IMR-90 (cell line): ENCODE results near the gene TNN. TPM values are rescaled to one million over a fixed set of nuclear protein-coding genes. Genes with fewer than 3 reads are reported as not detected.

Experiments used
- ATAC-seq: fragments of 200-7000 bp; cut with Tn5 transposase; 2 replicates; pipeline ENCODE4 v1.9.1; 2020; ENCODE audit warnings: low read depth, mild to moderate bottlenecking, moderate library complexity
- BruUV-seq: library from RNA; stranded (reverse); fragments of 400-500 nt; replicated peaks from 2 replicates; lab custom pipeline; 2021; lab: Mats Ljungman, UMichigan
- CTCF ChIA-PET: fragments of 300-600 bp; formaldehyde crosslinking; extraction: SDS; loops from one replicate; lab custom pipeline; 2021; ENCODE audit warnings: antibody characterized with exemption; lab: Yijun Ruan, JAX
- POLR2A ChIA-PET: fragments of 300-600 bp; sonication (Branson Sonifier 250); formaldehyde crosslinking; loops from one replicate; lab custom pipeline; 2022; ENCODE audit warnings: antibody characterized with exemption; ENCODE audit not compliant: unreplicated experiment; lab: Charles Lee
- DNase-seq: peaks from one replicate; pipeline ENCODE4 v3.0.0; 2013
- H2AFZ ChIP-seq: replicated peaks from 2 replicates; pipeline ENCODE3; 2013; ENCODE audit warnings: low read length, mild to moderate bottlenecking; ENCODE audit not compliant: poor library complexity
- H2AK5ac ChIP-seq: 2 replicates; pipeline ENCODE4 v1.6.1; 2013; ENCODE audit warnings: low read depth, low read length, inconsistent platforms
- H2AK9ac ChIP-seq: replicated peaks from 2 replicates; pipeline ENCODE3; 2013; ENCODE audit warnings: mild to moderate bottlenecking, low read depth, low read length, moderate library complexity; ENCODE audit not compliant: poor library complexity
- H2BK120ac ChIP-seq: 2 replicates; pipeline ENCODE4 v1.6.1; 2013; ENCODE audit warnings: low read depth, low read length, inconsistent platforms
- H2BK15ac ChIP-seq: 3 replicates; pipeline ENCODE4 v1.6.1; 2013; ENCODE audit warnings: low read depth, low read length, inconsistent platforms
- H2BK20ac ChIP-seq: 2 replicates; pipeline ENCODE4 v1.6.1; 2013; ENCODE audit warnings: low read depth, mild to moderate bottlenecking, inconsistent platforms, low read length, moderate library complexity
- H2BK5ac ChIP-seq: 2 replicates; pipeline ENCODE4 v1.6.1; 2013; ENCODE audit warnings: mild to moderate bottlenecking, low read depth, low read length, inconsistent platforms; ENCODE audit not compliant: poor library complexity, severe bottlenecking
- H3K14ac ChIP-seq: replicated peaks from 2 replicates; pipeline ENCODE4 v1.6.1; 2013; ENCODE audit warnings: low read depth, low read length, inconsistent platforms
- H3K18ac ChIP-seq: 2 replicates; pipeline ENCODE4 v1.6.1; 2013; ENCODE audit warnings: low read depth, low read length, control low read depth
- H3K23ac ChIP-seq: 2 replicates; pipeline ENCODE4 v1.6.1; 2013; ENCODE audit warnings: low read depth, low read length, inconsistent platforms
- H3K27ac ChIP-seq: 2 replicates; pipeline ENCODE4 v1.5.1; 2013; ENCODE audit warnings: mild to moderate bottlenecking, control low read depth, low read length; ENCODE audit not compliant: insufficient read depth
- H3K27me3 ChIP-seq: 2 replicates; pipeline ENCODE4 v1.6.1; 2013; ENCODE audit warnings: low read length; ENCODE audit not compliant: control insufficient read depth, insufficient read depth
- H3K36me3 ChIP-seq: 2 replicates; pipeline ENCODE4 v1.6.1; 2013; ENCODE audit warnings: low read length, mixed read lengths; ENCODE audit not compliant: control insufficient read depth, insufficient read depth
- H3K4ac ChIP-seq: 2 replicates; pipeline ENCODE4 v1.6.1; 2013; ENCODE audit warnings: low read depth, low read length, inconsistent platforms
- H3K4me1 ChIP-seq: 2 replicates; pipeline ENCODE4 v1.6.1; 2013; ENCODE audit warnings: low read length, mixed read lengths; ENCODE audit not compliant: control insufficient read depth, insufficient read depth
- H3K4me2 ChIP-seq: 2 replicates; pipeline ENCODE4 v1.6.1; 2013; ENCODE audit warnings: low read depth, mild to moderate bottlenecking, control low read depth, low read length, moderate library complexity
- H3K4me3 ChIP-seq: 2 replicates; pipeline ENCODE4 v1.5.1; 2013; ENCODE audit warnings: low read depth, mild to moderate bottlenecking, control low read depth, low read length, moderate library complexity; ENCODE audit not compliant: insufficient read depth
- H3K56ac ChIP-seq: 2 replicates; pipeline ENCODE4 v1.6.1; 2013; ENCODE audit warnings: low read length, inconsistent platforms; ENCODE audit not compliant: insufficient read depth; ENCODE audit errors: extremely low read depth
- H3K79me1 ChIP-seq, 2 experiments: 2 replicates each; pipeline ENCODE4 v1.6.1; 2013; ENCODE audit warnings: low read length in 2 of 2, inconsistent platforms in 1 of 2, low read depth in 1 of 2
- H3K9ac ChIP-seq: 2 replicates; pipeline ENCODE4 v1.6.1; 2013; ENCODE audit warnings: low read depth, low read length, control low read depth
- H3K9me1 ChIP-seq: 2 replicates; pipeline ENCODE4 v1.6.1; 2013; ENCODE audit warnings: low read length, inconsistent platforms; ENCODE audit not compliant: insufficient read depth
- H3K9me3 ChIP-seq: 2 replicates; pipeline ENCODE4 v1.6.1; 2013; ENCODE audit warnings: low read length; ENCODE audit not compliant: control insufficient read depth, insufficient read depth
- H4K20me1 ChIP-seq: 2 replicates; pipeline ENCODE4 v1.6.1; 2013; ENCODE audit warnings: low read length, inconsistent platforms; ENCODE audit not compliant: insufficient read depth
- H4K5ac ChIP-seq: 2 replicates; pipeline ENCODE4 v1.6.1; 2013; ENCODE audit warnings: mild to moderate bottlenecking, low read depth, low read length, control low read depth
- H4K8ac ChIP-seq, 2 experiments: 2 replicates each; pipeline ENCODE4 v1.6.1; 2013; ENCODE audit warnings: low read depth in 2 of 2, low read length in 2 of 2, control low read depth in 1 of 2, inconsistent platforms in 1 of 2
- H4K91ac ChIP-seq: 2 replicates; pipeline ENCODE4 v1.6.1; 2013; ENCODE audit warnings: low read depth, low read length, inconsistent platforms; ENCODE audit not compliant: insufficient read depth
- BHLHE40 ChIP-seq: fragments of 150-350 bp; IDR thresholded peaks from 2 replicates; pipeline ENCODE4 v1.6.1; 2016; ENCODE audit warnings: mild to moderate bottlenecking, low read depth, low read length
- CEBPB ChIP-seq: IDR thresholded peaks from 2 replicates; pipeline ENCODE4 v1.6.1; 2012; ENCODE audit warnings: low read depth, low read length, improper control_type of control experiment
- CHD1 ChIP-seq: IDR thresholded peaks from 2 replicates; pipeline ENCODE4 v1.6.1; 2012; ENCODE audit warnings: low read depth, low read length, improper control_type of control experiment
- FOS ChIP-seq: fragments of 150-350 bp; IDR thresholded peaks from 2 replicates; pipeline ENCODE4 v1.6.1; 2016; ENCODE audit warnings: low read depth, low read length
- MAFK ChIP-seq: IDR thresholded peaks from 2 replicates; pipeline ENCODE4 v1.6.1; 2012; ENCODE audit warnings: low read depth, low read length, improper control_type of control experiment
- MAZ ChIP-seq: IDR thresholded peaks from 2 replicates; pipeline ENCODE4 v1.6.1; 2012; ENCODE audit warnings: low read depth, mild to moderate bottlenecking, low read length, improper control_type of control experiment, moderate library complexity, borderline replicate concordance
- MXI1 ChIP-seq: IDR thresholded peaks from 2 replicates; pipeline ENCODE4 v1.6.1; 2012; ENCODE audit warnings: low read depth, mild to moderate bottlenecking, low read length, moderate library complexity, borderline replicate concordance
- NFE2L2 ChIP-seq: fragments of 150-350 bp; IDR thresholded peaks from 2 replicates; pipeline ENCODE4 v1.6.1; 2016; ENCODE audit warnings: low read depth, mild to moderate bottlenecking, low read length
- POLR2A ChIP-seq: IDR thresholded peaks from 2 replicates; pipeline ENCODE4 v1.6.1; 2012; ENCODE audit warnings: mild to moderate bottlenecking, low read depth, low read length
- RAD21 ChIP-seq: IDR thresholded peaks from 2 replicates; pipeline ENCODE4 v1.6.1; 2012; ENCODE audit warnings: low read length, improper control_type of control experiment
- RCOR1 ChIP-seq: IDR thresholded peaks from 2 replicates; pipeline ENCODE4 v1.6.1; 2012; ENCODE audit warnings: mild to moderate bottlenecking, low read length, improper control_type of control experiment; ENCODE audit not compliant: insufficient replicate concordance
- RFX5 ChIP-seq: IDR thresholded peaks from 2 replicates; pipeline ENCODE4 v1.8.0; 2012; ENCODE audit warnings: low read depth, mild to moderate bottlenecking, low read length, moderate library complexity
- SMC3 ChIP-seq: fragments of 150-350 bp; IDR thresholded peaks from 2 replicates; pipeline ENCODE4 v1.6.1; 2016; ENCODE audit warnings: low read depth, mild to moderate bottlenecking, antibody characterized with exemption, low read length, moderate library complexity
- USF2 ChIP-seq: fragments of 150-350 bp; IDR thresholded peaks from 2 replicates; pipeline ENCODE4 v1.6.1; 2017; ENCODE audit warnings: mild to moderate bottlenecking, antibody characterized with exemption, low read length, low read depth
- WGBS, 2 experiments: methylation state at CpG; one replicate each; pipeline versions ENCODE4 v1.1.5 to v1.1.7; 2013; ENCODE audit warnings: missing lambda C conversion rate in 2 of 2; ENCODE audit not compliant: insufficient read length in 1 of 2; ENCODE audit errors: extremely low coverage in 2 of 2; 5-methylcytosine and 5-hydroxymethylcytosine counted together
- dilution Hi-C: fragments of 300-500 bp; cut with HindIII; formaldehyde crosslinking; loops from one replicate; pipeline ENCODE4 v1.14.3; 2018; ENCODE audit warnings: low sequenced_read_pairs; ENCODE audit not compliant: unreplicated experiment
- in situ Hi-C: fragments of 300-500 bp; cut with MboI; formaldehyde crosslinking; loops from 3 replicates; pipeline ENCODE4 v1.14.3; 2019; ENCODE audit warnings: low sequenced_read_pairs, inconsistent platforms, mixed read lengths
- intact Hi-C: fragments of 100-400 bp; cut with micrococcal nuclease; formaldehyde crosslinking; loops from 2 replicates; pipeline ENCODE4 v1.10.0; 2022
- polyA plus RNA-seq, 3 experiments: library from polyadenylated mRNA; depleted of rRNA; stranded (reverse); fragments of >200 nt; gene quantifications; 2 replicates each; pipeline ENCODE4 v1.2.3, GENCODE V29; 2012; ENCODE audit warnings: low replicate concordance in 1 of 3
- total RNA-seq: library from RNA; depleted of rRNA; stranded (reverse); fragments of >200 nt; gene quantifications from 2 replicates; pipeline ENCODE4 v1.2.3, GENCODE V29; 2012
- TF ChIP-seq, protein P1 (sequence below): fragments of 150-350 bp; IDR thresholded peaks from 2 replicates; pipeline ENCODE4 v1.6.1; 2016; ENCODE audit warnings: low read depth, mild to moderate bottlenecking, low read length, moderate library complexity, borderline replicate concordance
- TF ChIP-seq, protein P2 (sequence below): conservative IDR thresholded peaks from 2 replicates; pipeline ENCODE4 v1.5.1; 2012; ENCODE audit warnings: mild to moderate bottlenecking, low read depth, low read length, improper control_type of control experiment

Gene TNN
- total and polyA plus RNA-seq, 2 of the 4 experiments (the other 2 are of a cell fraction): not detected

DNA sequence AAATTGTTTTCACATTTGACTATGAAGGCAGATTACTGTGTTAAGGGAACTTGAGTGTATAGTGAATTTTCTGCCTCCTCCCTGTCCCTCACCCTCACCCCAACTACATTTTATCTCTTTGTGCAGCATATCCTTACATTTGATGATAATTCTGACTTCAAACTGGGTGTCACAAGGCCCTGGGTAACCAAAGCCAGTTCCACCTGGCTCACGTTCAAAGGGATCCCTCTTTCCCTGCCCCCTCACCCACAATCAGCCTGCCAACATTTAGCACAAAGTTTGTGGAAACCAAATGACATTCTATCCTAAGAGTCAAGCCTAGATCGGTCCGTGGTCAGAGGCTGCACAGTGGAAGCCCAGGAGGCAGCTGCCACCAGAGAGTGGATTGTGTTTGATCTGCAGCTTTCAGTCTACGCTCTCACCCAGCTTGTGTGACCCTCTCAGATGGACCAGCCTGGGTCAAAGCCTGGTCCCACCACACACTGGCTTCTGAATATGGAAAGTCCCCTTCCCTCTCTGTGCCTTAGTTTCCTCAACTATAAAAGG, 114.6 kb downstream of the TNN start:
- Histone ChIP-seq H3K18ac (no peak overlapping the region), H4K8ac (no peak overlapping the region), H3K9me1 (no peaks in the 10 kb centered on the region), H2BK5ac (no peak overlapping the region), H3K27ac (no peak overlapping the region), H3K27me3 (0 out of 2 replicates have a peak, but pooled peaks cover 2% of the 10 kb centered on the region), H3K14ac (no peak overlapping the region), H4K5ac (no peak overlapping the region), H3K36me3 (no peaks in the 10 kb centered on the region), H2BK15ac (no peak overlapping the region), H3K23ac (no peak overlapping the region), H3K9ac (no peak overlapping the region), H2AK5ac (no peak overlapping the region), H3K4me1 (no peaks in the 10 kb centered on the region), H2AK9ac (no peak overlapping the region), H2BK20ac (no peak overlapping the region), H2BK120ac (no peak overlapping the region), H3K79me1 (no peaks in the 10 kb centered on the region), H2AFZ (no peak overlapping the region), H3K9me3 (no peaks in the 10 kb centered on the region), H4K20me1 (no peaks in the 10 kb centered on the region), H3K4me3 (no peak overlapping the region), H4K91ac (no peak overlapping the region), H3K56ac (no peak overlapping the region), H3K4ac (no peak overlapping the region), H3K4me2 (no peak overlapping the region)
- DNase-seq: no peak
- CTCF ChIA-PET: no interaction called here
- in situ Hi-C loops: no loop called here
- no TSS peak for BruUV-seq
- ATAC-seq: no peak
- dilution Hi-C loops: no loop called here
- WGBS, 2 experiments: no CpG with 5 or more reads among the region's 4 CpGs
- TF ChIP-seq RCOR1 (no peak), CHD1 (no peak), MAZ (no peak), POLR2A (no peak), RFX5 (no peak), MAFK (no peak), SMC3 (no peak), FOS (no peak), BHLHE40 (no peak), NFE2L2 (no peak), MXI1 (no peak), RAD21 (no peak), USF2 (no peak), CEBPB (no peak)
- TF ChIP-seq, protein P1, sequence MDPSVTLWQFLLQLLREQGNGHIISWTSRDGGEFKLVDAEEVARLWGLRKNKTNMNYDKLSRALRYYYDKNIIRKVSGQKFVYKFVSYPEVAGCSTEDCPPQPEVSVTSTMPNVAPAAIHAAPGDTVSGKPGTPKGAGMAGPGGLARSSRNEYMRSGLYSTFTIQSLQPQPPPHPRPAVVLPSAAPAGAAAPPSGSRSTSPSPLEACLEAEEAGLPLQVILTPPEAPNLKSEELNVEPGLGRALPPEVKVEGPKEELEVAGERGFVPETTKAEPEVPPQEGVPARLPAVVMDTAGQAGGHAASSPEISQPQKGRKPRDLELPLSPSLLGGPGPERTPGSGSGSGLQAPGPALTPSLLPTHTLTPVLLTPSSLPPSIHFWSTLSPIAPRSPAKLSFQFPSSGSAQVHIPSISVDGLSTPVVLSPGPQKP: no peak
- TF ChIP-seq, protein P2, sequence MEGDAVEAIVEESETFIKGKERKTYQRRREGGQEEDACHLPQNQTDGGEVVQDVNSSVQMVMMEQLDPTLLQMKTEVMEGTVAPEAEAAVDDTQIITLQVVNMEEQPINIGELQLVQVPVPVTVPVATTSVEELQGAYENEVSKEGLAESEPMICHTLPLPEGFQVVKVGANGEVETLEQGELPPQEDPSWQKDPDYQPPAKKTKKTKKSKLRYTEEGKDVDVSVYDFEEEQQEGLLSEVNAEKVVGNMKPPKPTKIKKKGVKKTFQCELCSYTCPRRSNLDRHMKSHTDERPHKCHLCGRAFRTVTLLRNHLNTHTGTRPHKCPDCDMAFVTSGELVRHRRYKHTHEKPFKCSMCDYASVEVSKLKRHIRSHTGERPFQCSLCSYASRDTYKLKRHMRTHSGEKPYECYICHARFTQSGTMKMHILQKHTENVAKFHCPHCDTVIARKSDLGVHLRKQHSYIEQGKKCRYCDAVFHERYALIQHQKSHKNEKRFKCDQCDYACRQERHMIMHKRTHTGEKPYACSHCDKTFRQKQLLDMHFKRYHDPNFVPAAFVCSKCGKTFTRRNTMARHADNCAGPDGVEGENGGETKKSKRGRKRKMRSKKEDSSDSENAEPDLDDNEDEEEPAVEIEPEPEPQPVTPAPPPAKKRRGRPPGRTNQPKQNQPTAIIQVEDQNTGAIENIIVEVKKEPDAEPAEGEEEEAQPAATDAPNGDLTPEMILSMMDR: no peak
- POLR2A ChIA-PET: no interaction called here
- intact Hi-C loops: no loop called here
